ENCODE results near the gene TSPAN14. TPM values are rescaled to one million over a fixed set of nuclear protein-coding genes. Genes with fewer than 3 reads are reported as not detected.
"Not testable (repeated sequence)": the region's sequence is repeated elsewhere in the genome, so short reads cannot be mapped to it uniquely, and the experiment has no call there.

The TSPAN14 gene
- total RNA-seq, 1 donor from 2014 or later = 18.9 TPM

DNA sequence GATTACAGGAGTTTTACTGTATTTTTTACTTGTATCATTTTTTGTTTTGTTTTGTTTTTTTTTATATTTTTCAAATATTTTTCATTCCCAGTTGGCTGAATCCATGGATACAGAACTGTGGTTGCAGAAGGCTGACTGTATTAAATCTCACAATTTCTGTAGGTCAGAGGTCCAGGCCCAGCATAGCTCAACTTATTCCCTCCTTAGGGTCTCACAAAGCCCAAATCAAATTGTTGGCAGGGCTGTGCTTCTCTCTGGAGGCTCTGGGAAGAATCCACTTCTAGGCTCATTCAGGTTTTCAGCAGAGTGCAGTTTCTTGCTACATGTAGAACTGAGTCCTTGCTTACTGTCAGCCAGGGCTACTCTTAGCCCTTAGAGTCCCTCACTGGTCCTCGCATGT lies 22.6 kb downstream of the TSPAN14 start:
- Mint-ChIP-seq H3K27me3 (no peaks in the 10 kb centered on the region), H3K4me1 (peaks cover 39% of the 10 kb centered on the region), H3K9me3 (peaks cover 8% of the 10 kb centered on the region), H3K27ac (no peak overlapping the region), H3K36me3 (ENCODE audit: low read depth) (peaks cover 35% of the 10 kb centered on the region), H3K4me3 (no peak overlapping the region)
- ATAC-seq (ENCODE audit: low read depth) (no peak), DNase-seq (no peak)
- intact Hi-C loops (cut with micrococcal nuclease) = no loop called here
- CTCF ChIA-PET = no interaction called here
- POLR2A ChIA-PET = no interaction called here
- TF ChIP-seq, protein P1, sequence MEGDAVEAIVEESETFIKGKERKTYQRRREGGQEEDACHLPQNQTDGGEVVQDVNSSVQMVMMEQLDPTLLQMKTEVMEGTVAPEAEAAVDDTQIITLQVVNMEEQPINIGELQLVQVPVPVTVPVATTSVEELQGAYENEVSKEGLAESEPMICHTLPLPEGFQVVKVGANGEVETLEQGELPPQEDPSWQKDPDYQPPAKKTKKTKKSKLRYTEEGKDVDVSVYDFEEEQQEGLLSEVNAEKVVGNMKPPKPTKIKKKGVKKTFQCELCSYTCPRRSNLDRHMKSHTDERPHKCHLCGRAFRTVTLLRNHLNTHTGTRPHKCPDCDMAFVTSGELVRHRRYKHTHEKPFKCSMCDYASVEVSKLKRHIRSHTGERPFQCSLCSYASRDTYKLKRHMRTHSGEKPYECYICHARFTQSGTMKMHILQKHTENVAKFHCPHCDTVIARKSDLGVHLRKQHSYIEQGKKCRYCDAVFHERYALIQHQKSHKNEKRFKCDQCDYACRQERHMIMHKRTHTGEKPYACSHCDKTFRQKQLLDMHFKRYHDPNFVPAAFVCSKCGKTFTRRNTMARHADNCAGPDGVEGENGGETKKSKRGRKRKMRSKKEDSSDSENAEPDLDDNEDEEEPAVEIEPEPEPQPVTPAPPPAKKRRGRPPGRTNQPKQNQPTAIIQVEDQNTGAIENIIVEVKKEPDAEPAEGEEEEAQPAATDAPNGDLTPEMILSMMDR (IDR thresholded peaks at IDR 0.05) = no peak

DNA sequence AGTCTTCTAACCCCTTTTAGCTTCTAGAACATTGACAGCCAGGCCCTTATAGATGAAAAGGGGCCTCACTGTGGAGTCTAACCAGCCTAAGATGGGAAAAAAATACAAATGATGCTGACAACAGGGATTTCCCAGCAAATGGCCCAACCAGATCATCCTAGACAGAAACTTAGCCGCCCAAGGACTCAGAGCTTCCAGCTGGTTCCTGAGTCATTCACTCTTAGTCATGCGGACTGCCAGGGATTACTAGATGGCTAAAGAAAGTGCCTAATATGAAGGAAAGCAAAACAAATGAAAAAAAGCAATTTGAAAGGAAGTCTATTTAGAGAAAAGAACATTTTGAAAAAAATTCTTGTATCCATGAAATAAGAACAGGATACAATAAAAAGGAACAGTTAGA lies 23.7 kb downstream of the TSPAN14 start:
- peaks cover 32% of the 10 kb centered on the region for H3K36me3 Mint-ChIP-seq (ENCODE audit: low read depth)
- intact Hi-C loops (cut with micrococcal nuclease) = no loop called here
- no peak overlapping the region for H3K4me3 Mint-ChIP-seq
- TF ChIP-seq, protein P1 (IDR thresholded peaks at IDR 0.05) = no peak
- peaks cover 8% of the 10 kb centered on the region for H3K9me3 Mint-ChIP-seq
- no peaks in the 10 kb centered on the region for H3K27me3 Mint-ChIP-seq
- CTCF ChIA-PET = interaction anchor here (1.0 kb wide), 1 partner anchor 28 kb away, joined by 5 read pairs; no protein-coding TSS in a partner anchor
- POLR2A ChIA-PET = no interaction called here
- no peak for DNase-seq
- no peak for ATAC-seq (ENCODE audit: low read depth)
- H3K4me1 Mint-ChIP-seq = peaks cover 31% of the 10 kb centered on the region
- no peak overlapping the region for H3K27ac Mint-ChIP-seq

DNA sequence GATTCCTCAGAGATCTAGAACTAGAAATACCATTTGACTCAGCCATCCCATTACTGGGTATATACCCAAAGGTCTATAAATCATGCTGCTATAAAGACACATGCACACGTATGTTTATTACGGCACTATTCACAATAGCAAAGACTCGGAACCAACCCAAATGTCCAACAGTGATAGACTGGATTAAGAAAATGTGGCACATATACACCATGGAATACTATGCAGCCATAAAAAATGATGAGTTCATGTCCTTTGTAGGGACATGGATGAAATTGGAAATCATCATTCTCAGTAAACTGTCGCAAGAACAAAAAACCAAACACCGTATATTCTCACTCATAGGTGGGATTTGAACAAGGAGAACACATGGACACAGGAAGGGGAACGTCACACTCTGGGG lies 26.3 kb downstream of the TSPAN14 start:
- Mint-ChIP-seq H3K36me3 (ENCODE audit: low read depth) (peaks cover 35% of the 10 kb centered on the region), H3K4me1 (peaks cover 28% of the 10 kb centered on the region)
- H3K27ac Mint-ChIP-seq; CTCF ChIA-PET; ATAC-seq (ENCODE audit: low read depth); H3K9me3 Mint-ChIP-seq; H3K27me3 Mint-ChIP-seq; intact Hi-C loops (cut with micrococcal nuclease); H3K4me3 Mint-ChIP-seq; POLR2A ChIA-PET; DNase-seq: not testable (repeated sequence)

DNA sequence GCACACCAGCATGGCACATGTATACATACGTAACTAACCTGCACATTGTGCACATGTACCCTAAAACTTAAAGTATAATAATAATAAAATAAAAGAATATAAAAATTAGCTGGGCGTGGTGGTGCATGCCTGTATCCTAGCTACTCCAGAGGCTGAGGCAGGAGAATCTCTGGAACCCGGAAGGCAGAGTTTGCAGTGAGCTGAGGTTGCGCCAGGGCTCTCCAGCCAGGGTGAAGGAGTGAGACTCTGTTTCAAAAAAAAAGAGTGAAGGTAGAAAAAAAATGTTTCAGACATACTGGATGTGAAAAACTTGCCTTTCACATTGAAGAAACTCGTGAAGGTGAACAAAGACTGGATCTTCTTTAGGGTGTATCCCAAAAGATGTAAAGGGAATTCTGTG lies 26.7 kb downstream of the TSPAN14 start:
- CTCF ChIA-PET = interaction anchor here (1.7 kb wide), 1 partner anchor 24 kb away, joined by 6 read pairs; no protein-coding TSS in a partner anchor
- Mint-ChIP-seq H3K27me3 (no peaks in the 10 kb centered on the region), H3K4me1 (peaks cover 32% of the 10 kb centered on the region), H3K27ac (no peak overlapping the region), H3K36me3 (ENCODE audit: low read depth) (peaks cover 35% of the 10 kb centered on the region), H3K9me3 (peaks cover 8% of the 10 kb centered on the region), H3K4me3 (no peak overlapping the region)
- POLR2A ChIA-PET = interaction anchor here (0.6 kb wide), 2 partner anchors 27 to 98 kb away, joined by 4 read pairs; no protein-coding TSS in a partner anchor
- DNase-seq (no peak), ATAC-seq (ENCODE audit: low read depth) (no peak)
- TF ChIP-seq, protein P1 (IDR thresholded peaks at IDR 0.05) = no peak
- intact Hi-C loops (cut with micrococcal nuclease) = no loop called here

DNA sequence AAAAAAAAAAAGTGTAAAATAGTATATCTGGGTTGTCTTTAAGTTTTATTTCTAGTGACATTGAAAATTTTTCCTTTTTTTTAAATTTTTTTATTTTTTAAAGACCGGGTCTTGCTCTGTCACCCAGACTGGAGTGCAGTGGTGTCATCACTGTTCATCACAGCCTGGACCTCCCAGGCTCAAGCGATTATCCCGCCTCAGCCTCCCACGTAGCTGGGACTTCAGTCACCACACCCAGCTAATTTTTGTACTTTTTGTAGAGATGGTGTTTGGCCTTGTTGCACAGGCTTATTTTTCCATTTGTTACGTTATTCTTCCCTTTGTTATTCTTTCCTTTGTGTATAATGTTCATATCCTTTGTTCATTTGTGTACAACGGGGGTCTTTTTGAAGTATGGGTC lies 30.1 kb downstream of the TSPAN14 start:
- no peak overlapping the region for H3K4me3 Mint-ChIP-seq
- H3K36me3 Mint-ChIP-seq (ENCODE audit: low read depth) = peaks cover 21% of the 10 kb centered on the region
- no peaks in the 10 kb centered on the region for H3K9me3 Mint-ChIP-seq
- H3K4me1 Mint-ChIP-seq = peaks cover 53% of the 10 kb centered on the region
- ATAC-seq (ENCODE audit: low read depth) (no peak), DNase-seq (no peak)
- H3K27me3 Mint-ChIP-seq = no peaks in the 10 kb centered on the region
- TF ChIP-seq, protein P1 (IDR thresholded peaks at IDR 0.05) = no peak
- H3K27ac Mint-ChIP-seq = no peak overlapping the region
- POLR2A ChIA-PET = no interaction called here
- intact Hi-C loops (cut with micrococcal nuclease) = loop anchor here (2.0 kb wide), 1 partner anchor 15 kb away; no protein-coding TSS in a partner anchor
- CTCF ChIA-PET = no interaction called here

GRCh38 chr10:80484676-80485075 lies 30.6 kb downstream of the TSPAN14 start:
- Mint-ChIP-seq H3K4me3 (no peak overlapping the region), H3K36me3 (ENCODE audit: low read depth) (peaks cover 25% of the 10 kb centered on the region), H3K4me1 (peaks cover 53% of the 10 kb centered on the region), H3K27ac (no peak overlapping the region), H3K9me3 (no peaks in the 10 kb centered on the region), H3K27me3 (no peaks in the 10 kb centered on the region)
- intact Hi-C loops (cut with micrococcal nuclease) = loop anchor here (2.0 kb wide), 1 partner anchor 14 kb away; no protein-coding TSS in a partner anchor
- CTCF ChIA-PET = no interaction called here
- POLR2A ChIA-PET = no interaction called here
- DNase-seq (no peak), ATAC-seq (ENCODE audit: low read depth) (no peak)
- TF ChIP-seq, protein P1 (IDR thresholded peaks at IDR 0.05) = no peak
